Neural cell (in vitro differentiated cells): ENCODE data around the gene KCNAB1.

Experiments
- CTCF ChIP-seq: fragments of 450-650 bp; IDR thresholded peaks from 2 replicates; pipeline ENCODE4 v1.5.1; 2014; ENCODE audit warnings: antibody characterized with exemption, mild to moderate bottlenecking, moderate library complexity; ENCODE audit not compliant: poor library complexity, severe bottlenecking
- TF ChIP-seq, protein P1 (sequence below): IDR thresholded peaks from 2 replicates; pipeline ENCODE4 v1.6.1; 2012; ENCODE audit warnings: borderline replicate concordance

GRCh38 chr3:156483002-156483401 lies 362.6 kb downstream of the KCNAB1 start:
- TF ChIP-seq, protein P1, sequence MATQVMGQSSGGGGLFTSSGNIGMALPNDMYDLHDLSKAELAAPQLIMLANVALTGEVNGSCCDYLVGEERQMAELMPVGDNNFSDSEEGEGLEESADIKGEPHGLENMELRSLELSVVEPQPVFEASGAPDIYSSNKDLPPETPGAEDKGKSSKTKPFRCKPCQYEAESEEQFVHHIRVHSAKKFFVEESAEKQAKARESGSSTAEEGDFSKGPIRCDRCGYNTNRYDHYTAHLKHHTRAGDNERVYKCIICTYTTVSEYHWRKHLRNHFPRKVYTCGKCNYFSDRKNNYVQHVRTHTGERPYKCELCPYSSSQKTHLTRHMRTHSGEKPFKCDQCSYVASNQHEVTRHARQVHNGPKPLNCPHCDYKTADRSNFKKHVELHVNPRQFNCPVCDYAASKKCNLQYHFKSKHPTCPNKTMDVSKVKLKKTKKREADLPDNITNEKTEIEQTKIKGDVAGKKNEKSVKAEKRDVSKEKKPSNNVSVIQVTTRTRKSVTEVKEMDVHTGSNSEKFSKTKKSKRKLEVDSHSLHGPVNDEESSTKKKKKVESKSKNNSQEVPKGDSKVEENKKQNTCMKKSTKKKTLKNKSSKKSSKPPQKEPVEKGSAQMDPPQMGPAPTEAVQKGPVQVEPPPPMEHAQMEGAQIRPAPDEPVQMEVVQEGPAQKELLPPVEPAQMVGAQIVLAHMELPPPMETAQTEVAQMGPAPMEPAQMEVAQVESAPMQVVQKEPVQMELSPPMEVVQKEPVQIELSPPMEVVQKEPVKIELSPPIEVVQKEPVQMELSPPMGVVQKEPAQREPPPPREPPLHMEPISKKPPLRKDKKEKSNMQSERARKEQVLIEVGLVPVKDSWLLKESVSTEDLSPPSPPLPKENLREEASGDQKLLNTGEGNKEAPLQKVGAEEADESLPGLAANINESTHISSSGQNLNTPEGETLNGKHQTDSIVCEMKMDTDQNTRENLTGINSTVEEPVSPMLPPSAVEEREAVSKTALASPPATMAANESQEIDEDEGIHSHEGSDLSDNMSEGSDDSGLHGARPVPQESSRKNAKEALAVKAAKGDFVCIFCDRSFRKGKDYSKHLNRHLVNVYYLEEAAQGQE, result no peak
- no peak for TF ChIP-seq CTCF
